ENCODE data around the gene WDR62.
A peak's percentile ranks its signal among the peaks of the same experiment; 100 is the strongest.

- TF ChIP-seq POLR2A (IDR thresholded peaks at IDR 0.05) (no peak), CTCF (IDR thresholded peaks at IDR 0.05) (peak in 2 of 6 experiments; percentile 10 to 23), EP300 (IDR thresholded peaks at IDR 0.05) (no peak), POLR2AphosphoS5 (IDR thresholded peaks at IDR 0.05) (no peak)
Measured at GRCh38 chr19:36113894-36114720, 59.4 kb downstream of the WDR62 start.
